Body of pancreas (tissue), 4 donors: ENCODE data around the gene ATXN7L3B.

Source experiments
- POLR2A ChIP-seq, 3 donors: fragments of 450-650 bp; IDR thresholded peaks; one replicate each; pipeline ENCODE4 v1.6.1; 2016; ENCODE audit warnings: antibody characterized with exemption in 3 of 3, mild to moderate bottlenecking in 2 of 3
- TF ChIP-seq, protein P1 (sequence below), 7 experiments: fragments of 450-650 bp in 4 of 7; fragments of 200-600 bp in 3 of 7; sonication (generic) in 3 of 7; IDR thresholded peaks; one replicate each; pipeline ENCODE4 v1.5.1; 2016 to 2019; ENCODE audit warnings: antibody characterized with exemption in 7 of 7

- TF ChIP-seq, protein P1, sequence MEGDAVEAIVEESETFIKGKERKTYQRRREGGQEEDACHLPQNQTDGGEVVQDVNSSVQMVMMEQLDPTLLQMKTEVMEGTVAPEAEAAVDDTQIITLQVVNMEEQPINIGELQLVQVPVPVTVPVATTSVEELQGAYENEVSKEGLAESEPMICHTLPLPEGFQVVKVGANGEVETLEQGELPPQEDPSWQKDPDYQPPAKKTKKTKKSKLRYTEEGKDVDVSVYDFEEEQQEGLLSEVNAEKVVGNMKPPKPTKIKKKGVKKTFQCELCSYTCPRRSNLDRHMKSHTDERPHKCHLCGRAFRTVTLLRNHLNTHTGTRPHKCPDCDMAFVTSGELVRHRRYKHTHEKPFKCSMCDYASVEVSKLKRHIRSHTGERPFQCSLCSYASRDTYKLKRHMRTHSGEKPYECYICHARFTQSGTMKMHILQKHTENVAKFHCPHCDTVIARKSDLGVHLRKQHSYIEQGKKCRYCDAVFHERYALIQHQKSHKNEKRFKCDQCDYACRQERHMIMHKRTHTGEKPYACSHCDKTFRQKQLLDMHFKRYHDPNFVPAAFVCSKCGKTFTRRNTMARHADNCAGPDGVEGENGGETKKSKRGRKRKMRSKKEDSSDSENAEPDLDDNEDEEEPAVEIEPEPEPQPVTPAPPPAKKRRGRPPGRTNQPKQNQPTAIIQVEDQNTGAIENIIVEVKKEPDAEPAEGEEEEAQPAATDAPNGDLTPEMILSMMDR (IDR thresholded peaks at IDR 0.05) = no peak
- no peak for TF ChIP-seq POLR2A (IDR thresholded peaks at IDR 0.05)
These were observed 41.8 kb downstream of the ATXN7L3B start for GRCh38 chr12:74579446-74579845.
